Stimulated activated naive CD4-positive, alpha-beta T cell treated with Interleukin-2 at 50 U/mL for 16 hours (primary cell): ENCODE data around the gene MICAL2.

Experiments used
- DNase-seq: peaks from one replicate; lab custom pipeline; 2025; lab: John Stamatoyannopoulos, UW

MICAL2 gene

GRCh38 chr11:12077535-12078280 lies 32.7 kb upstream of the MICAL2 start:
- DNase-seq = no peak

GRCh38 chr11:12079726-12080556 lies 30.4 kb upstream of the MICAL2 start:
- no peak for DNase-seq

GRCh38 chr11:12083380-12083779 lies 27.0 kb upstream of the MICAL2 start:
- no peak for DNase-seq

- no peak for DNase-seq
These were observed 26.1 kb upstream of the MICAL2 start for GRCh38 chr11:12084256-12084655.

GRCh38 chr11:12085371-12086251 lies 24.8 kb upstream of the MICAL2 start:
- no peak for DNase-seq

- no peak for DNase-seq
These were observed 23.9 kb upstream of the MICAL2 start for GRCh38 chr11:12086271-12087074.

- DNase-seq = peak; percentile 18
These were observed 23.1 kb upstream of the MICAL2 start for GRCh38 chr11:12087075-12088004.

GRCh38 chr11:12088047-12088481 lies 22.3 kb upstream of the MICAL2 start:
- no peak for DNase-seq

GRCh38 chr11:12088531-12088930 lies 21.9 kb upstream of the MICAL2 start:
- DNase-seq = no peak

- DNase-seq = no peak
These were observed 21.3 kb upstream of the MICAL2 start for GRCh38 chr11:12089041-12089440.

- no peak for DNase-seq
These were observed 20.9 kb upstream of the MICAL2 start for GRCh38 chr11:12089473-12089872.

GRCh38 chr11:12090061-12090591 lies 20.3 kb upstream of the MICAL2 start:
- no peak for DNase-seq

- no peak for DNase-seq
These were observed 19.6 kb upstream of the MICAL2 start for GRCh38 chr11:12090761-12091258.

GRCh38 chr11:12091956-12092558 lies 18.3 kb upstream of the MICAL2 start:
- DNase-seq = no peak

- DNase-seq = no peak
These were observed 17.7 kb upstream of the MICAL2 start for GRCh38 chr11:12092714-12093113.

- no peak for DNase-seq
These were observed 15.3 kb upstream of the MICAL2 start for GRCh38 chr11:12094872-12095800.

GRCh38 chr11:12097219-12097618 lies 13.2 kb upstream of the MICAL2 start:
- DNase-seq = no peak

GRCh38 chr11:12098601-12099000 lies 11.8 kb upstream of the MICAL2 start:
- no peak for DNase-seq
